GM12864 (cell line): ENCODE results near the gene PLXNB2.
A peak's percentile ranks its signal among the peaks of the same experiment; 100 is the strongest.

Experiments used
- DNase-seq: peaks from one replicate; pipeline ENCODE4 v3.0.0-alpha.2; 2011; ENCODE audit warnings: low read depth
- H3K4me3 ChIP-seq: 2 replicates; pipeline ENCODE4 v1.5.1; 2011; ENCODE audit warnings: mild to moderate bottlenecking, low read depth, low read length, control low read depth
- TF ChIP-seq, protein P1 (sequence below): IDR thresholded peaks from 2 replicates; pipeline ENCODE4 v1.5.1; 2011; ENCODE audit warnings: low read depth, mild to moderate bottlenecking, moderate library complexity, low read length, control low read depth, inconsistent platforms; ENCODE audit errors: missing control alignments

Gene PLXNB2

DNA sequence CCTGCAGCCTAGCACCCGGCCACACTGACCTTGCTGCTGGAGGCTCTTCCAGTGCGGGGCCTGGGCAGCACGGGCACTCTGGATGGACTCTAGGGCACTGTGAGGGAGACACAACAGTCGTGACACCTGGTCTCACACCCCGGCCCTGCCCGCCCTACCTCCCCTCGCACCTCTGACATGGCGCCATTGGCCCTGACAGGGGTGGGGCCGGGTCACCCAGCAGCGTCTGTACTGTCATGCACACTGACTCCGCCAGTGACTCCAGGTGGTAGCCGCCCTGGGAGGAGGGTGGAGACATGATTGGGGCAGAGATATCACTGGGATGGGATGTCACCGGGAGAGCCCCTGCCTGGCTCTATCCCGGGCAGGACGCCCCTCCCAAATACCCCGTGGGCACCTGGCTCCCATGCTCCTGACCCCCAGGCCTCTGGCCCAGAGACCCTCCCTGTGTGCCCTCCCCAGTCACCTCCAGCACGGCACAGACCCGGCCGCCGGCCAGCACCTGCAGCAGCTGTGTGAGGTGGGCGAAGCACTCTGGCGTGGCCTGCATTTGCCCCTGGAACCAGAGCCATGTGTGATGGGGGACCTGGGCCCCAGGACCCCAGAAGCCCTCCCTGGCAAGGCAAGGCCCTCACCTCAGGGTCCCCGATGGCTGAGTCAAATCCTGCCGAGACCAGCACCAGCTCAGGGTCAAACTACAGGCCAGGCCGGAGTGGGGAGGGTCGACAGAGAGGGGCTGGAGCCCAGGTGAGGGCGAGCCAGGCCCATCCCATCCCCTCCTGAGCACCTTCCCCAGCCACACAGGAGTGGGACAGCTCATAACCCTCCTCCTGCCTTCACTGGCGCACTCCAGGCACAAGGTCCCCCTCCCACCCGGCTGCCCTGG lies 59.0 kb downstream of the PLXNB2 start:
- DNase-seq: no peak
- TF ChIP-seq, protein P1, sequence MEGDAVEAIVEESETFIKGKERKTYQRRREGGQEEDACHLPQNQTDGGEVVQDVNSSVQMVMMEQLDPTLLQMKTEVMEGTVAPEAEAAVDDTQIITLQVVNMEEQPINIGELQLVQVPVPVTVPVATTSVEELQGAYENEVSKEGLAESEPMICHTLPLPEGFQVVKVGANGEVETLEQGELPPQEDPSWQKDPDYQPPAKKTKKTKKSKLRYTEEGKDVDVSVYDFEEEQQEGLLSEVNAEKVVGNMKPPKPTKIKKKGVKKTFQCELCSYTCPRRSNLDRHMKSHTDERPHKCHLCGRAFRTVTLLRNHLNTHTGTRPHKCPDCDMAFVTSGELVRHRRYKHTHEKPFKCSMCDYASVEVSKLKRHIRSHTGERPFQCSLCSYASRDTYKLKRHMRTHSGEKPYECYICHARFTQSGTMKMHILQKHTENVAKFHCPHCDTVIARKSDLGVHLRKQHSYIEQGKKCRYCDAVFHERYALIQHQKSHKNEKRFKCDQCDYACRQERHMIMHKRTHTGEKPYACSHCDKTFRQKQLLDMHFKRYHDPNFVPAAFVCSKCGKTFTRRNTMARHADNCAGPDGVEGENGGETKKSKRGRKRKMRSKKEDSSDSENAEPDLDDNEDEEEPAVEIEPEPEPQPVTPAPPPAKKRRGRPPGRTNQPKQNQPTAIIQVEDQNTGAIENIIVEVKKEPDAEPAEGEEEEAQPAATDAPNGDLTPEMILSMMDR: no peak
- no peak overlapping the region for H3K4me3 ChIP-seq

DNA sequence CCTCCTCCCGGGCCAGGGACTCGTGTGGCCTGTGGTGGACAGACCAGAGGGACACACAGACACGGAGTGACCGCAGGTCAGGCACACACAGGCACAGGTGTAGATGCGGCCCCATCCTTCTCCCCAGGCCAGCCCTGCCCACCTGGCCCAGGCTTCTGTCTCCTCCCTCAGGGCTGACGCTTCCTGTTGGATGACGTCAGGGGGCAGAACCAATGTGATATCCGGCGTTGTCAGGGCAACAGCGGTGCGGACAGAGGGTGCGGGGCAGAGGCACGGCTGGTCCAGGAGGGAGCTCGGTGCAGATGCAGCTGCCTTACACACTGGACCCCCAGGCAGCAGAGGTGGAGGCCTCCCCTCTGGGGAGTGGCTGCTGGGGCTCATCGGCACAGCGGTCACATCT lies 59.7 kb downstream of the PLXNB2 start:
- no peak for DNase-seq
- no peak overlapping the region for H3K4me3 ChIP-seq
- TF ChIP-seq, protein P1: no peak

DNA sequence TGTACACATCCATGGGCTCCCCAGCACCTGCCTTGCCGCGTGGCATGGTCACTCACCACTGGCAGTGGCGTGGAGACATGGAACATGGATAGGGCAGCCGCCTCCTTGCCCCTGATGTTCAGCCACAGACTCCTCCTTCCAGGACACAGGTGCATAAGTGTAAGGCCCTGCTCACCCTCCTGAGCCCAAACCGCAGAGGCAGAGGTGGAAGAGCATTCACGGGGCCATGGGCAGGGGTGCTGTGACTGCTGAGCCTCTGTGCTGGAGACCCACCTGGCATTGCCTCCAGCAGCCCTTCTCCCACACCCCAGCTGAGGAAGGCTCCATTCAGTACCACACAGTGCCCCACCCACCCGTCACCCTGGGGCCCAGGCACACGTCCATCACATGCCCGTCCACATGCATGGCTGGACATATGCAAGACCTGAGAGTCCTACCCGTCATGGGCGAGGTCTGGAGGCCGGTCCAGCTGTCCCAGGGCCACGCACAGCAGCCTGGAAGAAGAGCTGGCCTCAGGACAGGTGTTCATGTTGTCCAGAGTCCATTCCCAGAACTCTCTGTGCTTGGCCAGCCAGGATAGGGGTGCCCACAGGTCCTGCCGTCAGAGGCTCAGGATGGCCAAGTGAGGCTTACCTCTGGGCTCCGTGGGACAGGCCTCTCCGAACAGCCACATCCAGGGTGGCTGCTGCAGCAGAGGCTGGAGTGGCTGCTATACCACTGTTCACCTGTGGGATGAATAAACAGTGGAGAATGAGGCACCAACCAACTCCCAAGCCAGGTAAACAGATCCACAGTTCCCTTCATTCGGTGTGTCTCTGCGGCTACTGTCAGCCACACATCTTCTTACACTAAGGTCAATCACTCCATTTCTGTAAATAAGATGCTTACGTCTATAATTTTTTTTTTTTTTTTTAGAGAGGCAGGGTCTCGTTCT lies 60.9 kb downstream of the PLXNB2 start:
- H3K4me3 ChIP-seq: no peak overlapping the region
- TF ChIP-seq, protein P1: peak; percentile 40
- DNase-seq: no peak

DNA sequence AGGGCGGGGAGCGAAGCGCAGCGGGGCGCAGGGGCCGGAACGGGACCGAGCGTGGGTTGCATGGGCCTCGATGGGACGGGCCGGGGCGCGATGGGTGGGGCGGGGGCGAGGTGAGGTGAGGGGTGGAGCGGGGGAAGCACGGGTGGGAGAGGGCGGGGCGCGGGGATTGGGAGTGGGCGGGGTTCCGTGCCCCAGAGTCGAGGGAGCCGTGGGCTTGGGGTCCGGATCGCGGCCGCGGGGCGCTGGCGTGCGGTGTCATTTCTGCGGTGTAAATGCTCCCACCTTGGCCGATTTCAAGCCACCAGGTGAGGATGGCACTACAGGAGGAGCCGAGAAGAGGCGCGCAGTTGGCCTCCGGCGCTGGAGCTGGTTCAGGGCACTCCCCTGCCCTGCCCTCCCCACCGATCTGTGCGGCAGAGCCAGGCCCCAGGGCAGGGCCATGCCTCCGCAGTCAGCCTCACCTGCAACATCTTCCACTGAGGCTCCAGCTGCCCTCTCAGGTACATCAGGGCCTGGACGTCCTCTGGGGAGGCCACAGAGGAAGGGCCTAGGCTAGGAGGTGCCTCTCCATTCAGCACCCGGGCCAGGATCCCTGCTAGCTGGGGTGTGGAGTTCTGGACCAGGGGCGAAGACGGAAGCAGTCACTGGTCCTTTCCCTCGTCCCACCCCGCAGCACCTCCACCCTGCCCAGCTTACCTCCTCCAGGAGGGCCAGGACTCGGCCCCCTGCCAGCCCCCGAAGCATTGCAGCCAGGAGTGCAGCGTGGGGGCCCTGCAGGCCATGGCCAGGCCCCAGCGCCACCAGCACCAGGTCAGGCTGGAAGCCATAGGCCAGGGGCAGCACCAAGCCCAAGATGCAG lies 62.0 kb downstream of the PLXNB2 start:
- DNase-seq: no peak
- TF ChIP-seq, protein P1: no peak
- H3K4me3 ChIP-seq: peak overlapping the region; percentile 93

DNA sequence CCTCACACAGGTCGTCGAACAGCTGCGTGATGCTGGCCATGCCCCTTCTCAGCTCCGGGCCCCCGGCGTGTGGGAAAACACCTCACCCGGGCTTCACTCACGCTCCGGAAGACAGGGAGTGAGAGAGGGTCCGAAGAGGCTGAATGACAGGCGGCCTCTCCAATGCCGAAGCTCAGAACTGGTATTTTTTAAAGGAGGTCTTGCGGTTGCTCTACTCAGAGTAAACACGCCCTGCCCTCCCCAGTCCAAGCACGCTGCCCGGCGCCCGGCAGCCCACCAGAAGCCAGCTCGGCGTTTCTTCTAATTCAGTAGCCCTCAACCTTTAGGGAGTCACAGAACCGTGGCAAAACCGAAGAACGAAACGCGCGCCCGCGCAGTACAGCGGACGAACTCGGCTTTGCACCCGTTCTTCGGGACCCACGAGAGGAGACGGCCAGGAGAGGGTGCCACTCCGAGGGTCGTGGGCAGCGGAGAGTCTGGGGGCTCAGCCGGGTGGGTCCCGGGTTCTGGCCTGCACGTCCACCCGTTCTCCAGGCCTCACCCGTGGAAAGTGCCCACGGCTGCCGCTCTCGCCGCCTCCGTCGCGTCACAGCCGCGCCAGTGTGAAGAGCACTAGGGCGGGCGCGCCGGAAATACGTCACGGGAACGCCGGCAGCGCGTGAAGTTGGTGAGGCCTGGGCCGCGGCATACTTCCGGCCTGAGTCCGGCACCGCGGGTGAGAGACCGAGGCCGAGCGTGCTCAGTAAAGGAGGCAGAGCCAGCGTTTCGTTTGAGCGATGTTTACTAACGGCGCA lies 62.8 kb downstream of the PLXNB2 start, which contains the start of gene TUBGCP6:
TUBGCP6 (minus strand) TSS at position 604 of the 794 bp plus-strand sequence; CDS start at position 40, 564 bp downstream.
- peak within 1 kb of the TSS; percentile 93 for H3K4me3 ChIP-seq
- DNase-seq: peak; percentile 67
- TF ChIP-seq, protein P1: peak; percentile 37
